Epithelial cell of proximal tubule (primary cell): ENCODE measurements around the gene AGBL4. TPM values are rescaled to one million over a fixed set of nuclear protein-coding genes. Genes with fewer than 3 reads are reported as not detected.

Experiments used
- DNase-seq: peaks from one replicate; pipeline ENCODE4 v3.0.0-alpha.2; 2011; ENCODE audit warnings: low read depth
- H3K4me3 ChIP-seq: 2 replicates; pipeline ENCODE4 v1.5.1; 2011; ENCODE audit warnings: low read depth, mild to moderate bottlenecking, low read length
- CTCF ChIP-seq: conservative IDR thresholded peaks from 2 replicates; pipeline ENCODE4 v1.5.1; 2012; ENCODE audit warnings: low read depth, mild to moderate bottlenecking, low read length
- total RNA-seq: library from RNA; depleted of rRNA; stranded (reverse); fragments of >200 nt; gene quantifications from 2 replicates; pipeline ENCODE4 v1.2.3, GENCODE V29; 2015

AGBL4 gene
- total RNA-seq, 1 donor from 2014 or later: not detected

- no peak for DNase-seq
- H3K4me3 ChIP-seq: no peak overlapping the region
- peak; percentile 49 for TF ChIP-seq CTCF
Observed at GRCh38 chr1:48688102-48688760, 1335.5 kb downstream of the AGBL4 start.

GRCh38 chr1:48687282-48688045, 1336.3 kb downstream of the AGBL4 start:
- peak; percentile 22 for TF ChIP-seq CTCF
- DNase-seq: no peak
- H3K4me3 ChIP-seq: no peak overlapping the region

- H3K4me3 ChIP-seq: no peak overlapping the region
- no peak for TF ChIP-seq CTCF
- no peak for DNase-seq
Observed at GRCh38 chr1:48686159-48686558, 1337.6 kb downstream of the AGBL4 start.

GRCh38 chr1:48684381-48684780, 1339.4 kb downstream of the AGBL4 start:
- DNase-seq: no peak
- no peak for TF ChIP-seq CTCF
- no peak overlapping the region for H3K4me3 ChIP-seq

GRCh38 chr1:48683839-48684238, 1339.9 kb downstream of the AGBL4 start:
- no peak for TF ChIP-seq CTCF
- H3K4me3 ChIP-seq: no peak overlapping the region
- no peak for DNase-seq

- DNase-seq: no peak
- TF ChIP-seq CTCF: no peak
- no peak overlapping the region for H3K4me3 ChIP-seq
Observed at GRCh38 chr1:48681476-48682305, 1342.1 kb downstream of the AGBL4 start.
